Gastrocnemius medialis (tissue), 4 donors: ENCODE results near the gene UGGT1. TPM values are rescaled to one million over a fixed set of nuclear protein-coding genes. Genes with fewer than 3 reads are reported as not detected.

ENCODE experiments used
- ATAC-seq, 2 donors: fragments of 150-250 bp; one replicate each; pipeline ENCODE4 v1.9.1; 2016
- DNase-seq, 2 donors: peaks; one replicate each; pipeline ENCODE4 v3.0.0-alpha.2; 2019
- H3K27ac ChIP-seq, 4 donors: fragments of 200-600 bp; sonication (generic); 1 replicate in 1 of 4; 2 replicates in 3 of 4; pipeline ENCODE4 v1.5.1; 2016 to 2018; ENCODE audit warnings: mild to moderate bottlenecking in 2 of 4, moderate library complexity in 1 of 4
- H3K27me3 ChIP-seq, 3 donors: fragments of 200-600 bp; sonication (generic) in 2 of 3; 1 replicate in 1 of 3; 2 replicates in 2 of 3; pipeline versions ENCODE4 v1.5.1 to v1.6.0; 2016 to 2019; ENCODE audit warnings: mild to moderate bottlenecking in 1 of 3, moderate library complexity in 1 of 3
- H3K36me3 ChIP-seq, 2 donors: fragments of 200-600 bp; sonication (generic) in 1 of 2; one replicate each; pipeline ENCODE4 v1.5.1; 2017 to 2018
- H3K4me1 ChIP-seq, 2 donors: fragments of 200-600 bp; sonication (generic) in 1 of 2; one replicate each; pipeline ENCODE4 v1.5.1; 2016 to 2017; ENCODE audit warnings: mild to moderate bottlenecking in 2 of 2
- H3K4me3 ChIP-seq, 4 donors: fragments of 200-600 bp; sonication (generic) in 3 of 4; 1 replicate in 1 of 4; 2 replicates in 3 of 4; pipeline ENCODE4 v1.5.1; 2016 to 2019; ENCODE audit warnings: mild to moderate bottlenecking in 2 of 4
- H3K9me3 ChIP-seq, 3 donors: fragments of 200-600 bp; sonication (generic) in 2 of 3; 1 replicate in 1 of 3; 2 replicates in 2 of 3; pipeline ENCODE4 v1.5.1; 2016 to 2019
- POLR2A ChIP-seq, 2 donors: fragments of 450-650 bp; IDR thresholded peaks; one replicate each; pipeline ENCODE4 v1.6.1; 2017; ENCODE audit warnings: antibody characterized with exemption in 2 of 2, mild to moderate bottlenecking in 2 of 2, moderate library complexity in 2 of 2
- in situ Hi-C, 4 donors: fragments of 200-750 bp; cut with MboI; loops; one replicate each; pipeline versions ENCODE4 v1.15.0 to v1.8.0; 2017; ENCODE audit warnings: low sequenced_read_pairs in 4 of 4
- intact Hi-C: fragments of 100-400 bp; cut with DNase I; formaldehyde crosslinking; loops from one replicate; pipeline ENCODE4 v1.15.1; 2023; ENCODE audit warnings: low total_unique reads
- total RNA-seq, 4 donors: library from RNA; depleted of rRNA; stranded (reverse); fragments of >200 nt; gene quantifications; one replicate each; pipeline versions ENCODE4 v1.1.0 to v1.2.3, GENCODE V29; 2016
- TF ChIP-seq, protein P1 (sequence below), 5 experiments: fragments of 450-650 bp in 3 of 5; fragments of 200-600 bp in 2 of 5; sonication (generic) in 2 of 5; IDR thresholded peaks in 4 of 5; conservative IDR thresholded peaks in 1 of 5; 1 replicate in 4 of 5; 2 replicates in 1 of 5; pipeline ENCODE4 v1.5.1; 2016 to 2019; ENCODE audit warnings: antibody characterized with exemption in 5 of 5, mild to moderate bottlenecking in 3 of 5, moderate library complexity in 3 of 5

The UGGT1 gene
- total RNA-seq, 4 donors from 2014 or later = 35.1 to 51.7 (median 45.2) TPM

GRCh38 chr2:128215897-128216642, 125.1 kb downstream of the UGGT1 start:
- TF ChIP-seq, protein P1, sequence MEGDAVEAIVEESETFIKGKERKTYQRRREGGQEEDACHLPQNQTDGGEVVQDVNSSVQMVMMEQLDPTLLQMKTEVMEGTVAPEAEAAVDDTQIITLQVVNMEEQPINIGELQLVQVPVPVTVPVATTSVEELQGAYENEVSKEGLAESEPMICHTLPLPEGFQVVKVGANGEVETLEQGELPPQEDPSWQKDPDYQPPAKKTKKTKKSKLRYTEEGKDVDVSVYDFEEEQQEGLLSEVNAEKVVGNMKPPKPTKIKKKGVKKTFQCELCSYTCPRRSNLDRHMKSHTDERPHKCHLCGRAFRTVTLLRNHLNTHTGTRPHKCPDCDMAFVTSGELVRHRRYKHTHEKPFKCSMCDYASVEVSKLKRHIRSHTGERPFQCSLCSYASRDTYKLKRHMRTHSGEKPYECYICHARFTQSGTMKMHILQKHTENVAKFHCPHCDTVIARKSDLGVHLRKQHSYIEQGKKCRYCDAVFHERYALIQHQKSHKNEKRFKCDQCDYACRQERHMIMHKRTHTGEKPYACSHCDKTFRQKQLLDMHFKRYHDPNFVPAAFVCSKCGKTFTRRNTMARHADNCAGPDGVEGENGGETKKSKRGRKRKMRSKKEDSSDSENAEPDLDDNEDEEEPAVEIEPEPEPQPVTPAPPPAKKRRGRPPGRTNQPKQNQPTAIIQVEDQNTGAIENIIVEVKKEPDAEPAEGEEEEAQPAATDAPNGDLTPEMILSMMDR (IDR thresholded peaks at IDR 0.05 in 4 of 5, conservative IDR thresholded peaks at IDR 0.05 in 1 of 5) = no peak
- TF ChIP-seq POLR2A (IDR thresholded peaks at IDR 0.05) = no peak
- DNase-seq (no peak), ATAC-seq (no peak)
- in situ Hi-C loops = no loop called here
- H3K4me3 ChIP-seq = no peak overlapping the region
- H3K9me3 ChIP-seq = no peaks in the 10 kb centered on the region
- no peak overlapping the region for H3K27ac ChIP-seq
- H3K27me3 ChIP-seq = no peaks in the 10 kb centered on the region
- intact Hi-C loops = no loop called here
- no peaks in the 10 kb centered on the region for H3K4me1 ChIP-seq
- no peaks in the 10 kb centered on the region for H3K36me3 ChIP-seq

DNA sequence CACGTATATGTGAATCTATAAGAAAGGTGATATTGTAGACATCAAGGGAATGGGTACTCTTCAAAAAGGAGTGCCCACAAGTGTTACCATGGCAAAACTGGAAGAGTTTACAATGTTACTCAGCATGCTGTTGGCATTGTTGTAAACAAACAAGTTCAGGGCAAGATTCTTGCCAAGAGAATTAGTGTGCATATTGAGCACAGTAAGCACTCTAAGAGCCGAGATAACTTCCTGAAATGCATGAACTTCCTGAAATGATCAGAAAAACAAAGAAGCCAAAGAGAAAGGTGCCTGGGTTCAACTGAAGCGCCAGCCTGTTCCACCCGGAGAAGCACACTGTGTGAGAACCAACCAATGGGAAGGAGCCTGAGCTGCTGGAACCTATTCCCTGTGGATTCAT, 126.7 kb downstream of the UGGT1 start:
- in situ Hi-C loops (no loop called here), intact Hi-C loops (no loop called here)
- Histone ChIP-seq H3K36me3 (no peaks in the 10 kb centered on the region), H3K27ac (no peak overlapping the region), H3K27me3 (no peaks in the 10 kb centered on the region), H3K4me3 (no peak overlapping the region), H3K4me1 (no peaks in the 10 kb centered on the region), H3K9me3 (no peaks in the 10 kb centered on the region)
- DNase-seq (no peak), ATAC-seq (no peak)
- TF ChIP-seq, protein P1 (IDR thresholded peaks at IDR 0.05 in 4 of 5, conservative IDR thresholded peaks at IDR 0.05 in 1 of 5) = no peak
- TF ChIP-seq POLR2A (IDR thresholded peaks at IDR 0.05) = no peak

DNA sequence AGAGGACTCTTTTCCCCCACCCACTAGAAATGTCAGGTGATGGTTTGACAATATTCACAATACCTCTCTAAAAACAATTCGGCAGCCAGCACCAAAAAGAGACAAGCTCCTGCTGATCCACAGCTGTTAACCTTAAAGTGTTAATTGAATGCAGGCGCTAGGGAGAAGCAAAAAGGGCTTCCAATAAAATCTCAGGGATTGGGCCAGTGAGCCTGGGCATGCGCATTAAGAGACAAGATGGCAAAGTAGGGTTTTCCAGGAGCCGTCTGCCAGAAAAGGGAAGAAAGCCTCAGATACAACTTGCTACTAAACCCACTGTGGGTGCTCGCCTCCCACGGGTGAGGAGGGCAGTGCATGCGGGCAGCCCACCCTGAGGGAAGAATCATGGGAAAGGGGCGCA, 128.9 kb downstream of the UGGT1 start:
- H3K36me3 ChIP-seq = no peaks in the 10 kb centered on the region
- ATAC-seq (no peak), DNase-seq (no peak)
- no peaks in the 10 kb centered on the region for H3K9me3 ChIP-seq
- no peaks in the 10 kb centered on the region for H3K27me3 ChIP-seq
- in situ Hi-C loops (no loop called here), intact Hi-C loops (no loop called here)
- no peak overlapping the region for H3K4me3 ChIP-seq
- no peaks in the 10 kb centered on the region for H3K4me1 ChIP-seq
- TF ChIP-seq, protein P1 (IDR thresholded peaks at IDR 0.05 in 4 of 5, conservative IDR thresholded peaks at IDR 0.05 in 1 of 5) = no peak
- TF ChIP-seq POLR2A (IDR thresholded peaks at IDR 0.05) = no peak
- no peak overlapping the region for H3K27ac ChIP-seq

DNA sequence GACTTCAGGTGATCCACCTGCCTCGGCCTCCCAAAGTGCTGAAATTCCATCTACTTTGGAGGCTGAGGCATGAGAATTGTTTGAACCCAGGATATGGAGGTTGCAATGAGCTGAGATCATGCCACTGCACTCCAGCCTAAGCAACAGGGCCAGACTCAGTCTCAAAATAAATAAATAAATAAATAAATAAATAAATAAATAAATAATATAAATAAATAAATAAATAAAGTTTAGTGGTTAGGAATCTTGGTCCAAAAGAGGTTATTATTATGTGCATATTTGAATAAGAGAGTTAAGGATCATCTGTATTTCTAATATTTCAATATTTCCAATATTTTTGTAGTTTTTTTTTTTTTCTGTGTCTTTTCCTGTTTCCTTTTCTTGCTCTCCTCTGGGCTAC, 136.9 kb downstream of the UGGT1 start:
- no peak for ATAC-seq
- no peaks in the 10 kb centered on the region for H3K36me3 ChIP-seq
- peaks cover 0 to 4% of the 10 kb centered on the region in 2 donors for H3K4me1 ChIP-seq
- in situ Hi-C loops = no loop called here
- H3K9me3 ChIP-seq = no peaks in the 10 kb centered on the region
- H3K27me3 ChIP-seq = no peaks in the 10 kb centered on the region
- intact Hi-C loops = no loop called here
- no peak for TF ChIP-seq POLR2A (IDR thresholded peaks at IDR 0.05)
- TF ChIP-seq, protein P1 (IDR thresholded peaks at IDR 0.05 in 4 of 5, conservative IDR thresholded peaks at IDR 0.05 in 1 of 5) = no peak
- H3K4me3 ChIP-seq = no peak overlapping the region
- DNase-seq = no peak
- no peak overlapping the region for H3K27ac ChIP-seq

DNA sequence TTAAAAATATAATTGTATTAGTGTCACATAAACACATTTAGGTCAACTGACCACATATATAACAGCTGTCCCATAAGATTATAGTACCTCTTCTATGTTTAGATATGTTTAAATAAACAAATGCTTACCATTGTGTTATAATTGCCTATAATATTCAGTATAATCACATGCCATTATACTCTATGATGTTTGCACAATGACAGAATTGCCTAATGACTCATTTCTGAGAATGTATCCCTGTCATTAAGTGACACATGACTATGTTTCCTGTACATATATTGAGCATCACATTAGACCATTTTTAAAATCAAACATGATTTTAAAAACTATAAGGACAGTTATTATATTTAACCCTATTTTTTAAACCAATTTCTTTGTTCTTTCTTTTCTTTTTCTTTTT, 137.9 kb downstream of the UGGT1 start:
- TF ChIP-seq, protein P1 (IDR thresholded peaks at IDR 0.05 in 4 of 5, conservative IDR thresholded peaks at IDR 0.05 in 1 of 5) = no peak
- TF ChIP-seq POLR2A (IDR thresholded peaks at IDR 0.05) = no peak
- Histone ChIP-seq H3K27me3 (no peaks in the 10 kb centered on the region), H3K4me1 (peaks cover 0 to 4% of the 10 kb centered on the region in 2 donors), H3K27ac (no peak overlapping the region), H3K36me3 (no peaks in the 10 kb centered on the region), H3K9me3 (no peaks in the 10 kb centered on the region), H3K4me3 (no peak overlapping the region)
- ATAC-seq (no peak), DNase-seq (no peak)
- intact Hi-C loops (no loop called here), in situ Hi-C loops (no loop called here)
